Chondrocyte (in vitro differentiated cells): ENCODE measurements around the gene FLII. TPM values are rescaled to one million over a fixed set of nuclear protein-coding genes. Genes with fewer than 3 reads are reported as not detected.

Experiments used
- DNase-seq: peaks from one replicate; pipeline ENCODE4 v3.0.0; 2021; ENCODE audit warnings: mixed read lengths, low spot score
- H3K27ac Mint-ChIP-seq: one replicate; pipeline ENCODE4 v1.8.0; 2021; ENCODE audit warnings: mild to moderate bottlenecking, moderate library complexity, mixed read lengths; ENCODE audit not compliant: unreplicated experiment
- H3K27me3 Mint-ChIP-seq: 2 replicates; pipeline ENCODE4 v1.8.0; 2021; ENCODE audit warnings: low read depth, mixed read lengths
- H3K36me3 Mint-ChIP-seq: 2 replicates; pipeline ENCODE4 v1.8.0; 2021; ENCODE audit warnings: low read depth, mixed read lengths
- H3K4me1 Mint-ChIP-seq: 2 replicates; pipeline ENCODE4 v1.8.0; 2021; ENCODE audit warnings: low read depth, mild to moderate bottlenecking, mixed read lengths
- H3K4me3 Mint-ChIP-seq: one replicate; pipeline ENCODE4 v1.8.0; 2021; ENCODE audit warnings: mild to moderate bottlenecking, moderate library complexity, mixed read lengths; ENCODE audit not compliant: unreplicated experiment
- H3K9me3 Mint-ChIP-seq: 2 replicates; pipeline ENCODE4 v1.8.0; 2021; ENCODE audit warnings: low read depth, mixed read lengths
- total RNA-seq: library from RNA; stranded (reverse); gene quantifications from 3 replicates; pipeline ENCODE4 v1.2.1, GENCODE V29; 2021
- TF ChIP-seq, protein P1 (sequence below): fragments of 200-600 bp; sonication (generic); IDR thresholded peaks from 2 replicates; pipeline ENCODE4 v1.5.0; 2021; ENCODE audit warnings: antibody characterized with exemption, mild to moderate bottlenecking, moderate library complexity

FLII gene
- total RNA-seq, 1 donor from 2014 or later = 228 TPM

DNA sequence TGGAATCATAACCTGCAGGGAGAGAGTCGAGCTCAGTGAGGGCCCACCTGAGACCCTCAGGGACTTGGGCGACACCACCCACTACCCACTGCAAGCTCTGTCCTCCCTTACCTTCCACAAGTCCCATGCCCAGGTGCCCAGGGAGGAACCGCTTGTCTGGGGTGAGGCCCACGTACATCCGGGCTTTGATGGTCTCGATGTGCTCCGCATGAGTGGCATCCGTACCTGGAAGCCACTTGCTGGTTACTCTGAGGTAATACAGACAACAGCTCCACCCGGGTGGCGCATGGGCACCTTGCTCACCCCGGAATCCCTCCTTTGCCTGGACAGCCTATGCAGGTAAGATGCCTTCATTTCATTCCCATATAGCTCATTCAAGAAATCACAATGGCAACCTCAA, 26.8 kb upstream of the FLII start:
- Mint-ChIP-seq H3K4me1 (no peaks in the 10 kb centered on the region), H3K4me3 (no peak overlapping the region), H3K9me3 (no peaks in the 10 kb centered on the region), H3K36me3 (peaks cover 53% of the 10 kb centered on the region), H3K27me3 (no peaks in the 10 kb centered on the region), H3K27ac (no peak overlapping the region)
- no peak for DNase-seq
- TF ChIP-seq, protein P1, sequence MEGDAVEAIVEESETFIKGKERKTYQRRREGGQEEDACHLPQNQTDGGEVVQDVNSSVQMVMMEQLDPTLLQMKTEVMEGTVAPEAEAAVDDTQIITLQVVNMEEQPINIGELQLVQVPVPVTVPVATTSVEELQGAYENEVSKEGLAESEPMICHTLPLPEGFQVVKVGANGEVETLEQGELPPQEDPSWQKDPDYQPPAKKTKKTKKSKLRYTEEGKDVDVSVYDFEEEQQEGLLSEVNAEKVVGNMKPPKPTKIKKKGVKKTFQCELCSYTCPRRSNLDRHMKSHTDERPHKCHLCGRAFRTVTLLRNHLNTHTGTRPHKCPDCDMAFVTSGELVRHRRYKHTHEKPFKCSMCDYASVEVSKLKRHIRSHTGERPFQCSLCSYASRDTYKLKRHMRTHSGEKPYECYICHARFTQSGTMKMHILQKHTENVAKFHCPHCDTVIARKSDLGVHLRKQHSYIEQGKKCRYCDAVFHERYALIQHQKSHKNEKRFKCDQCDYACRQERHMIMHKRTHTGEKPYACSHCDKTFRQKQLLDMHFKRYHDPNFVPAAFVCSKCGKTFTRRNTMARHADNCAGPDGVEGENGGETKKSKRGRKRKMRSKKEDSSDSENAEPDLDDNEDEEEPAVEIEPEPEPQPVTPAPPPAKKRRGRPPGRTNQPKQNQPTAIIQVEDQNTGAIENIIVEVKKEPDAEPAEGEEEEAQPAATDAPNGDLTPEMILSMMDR = no peak

DNA sequence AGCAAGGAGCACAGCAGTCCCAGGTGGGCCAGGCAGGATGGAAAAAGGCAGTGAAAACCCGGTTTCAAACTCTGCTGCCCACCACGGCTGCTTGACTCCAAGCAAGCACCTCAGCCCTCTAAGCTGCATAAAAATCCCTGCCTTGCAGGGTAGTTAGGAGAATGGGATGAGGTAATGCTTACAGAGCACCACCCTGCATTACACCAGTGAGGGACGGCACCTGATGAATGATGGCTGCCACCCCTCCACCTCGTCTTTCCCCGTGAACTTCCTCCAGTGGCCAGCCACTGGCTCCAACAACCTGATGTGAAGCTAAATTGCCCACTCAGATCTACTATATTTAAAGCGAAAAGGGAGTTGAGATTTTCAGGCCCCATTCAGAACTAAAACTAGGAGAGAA, 23.2 kb upstream of the FLII start:
- TF ChIP-seq, protein P1 = no peak
- H3K9me3 Mint-ChIP-seq = no peaks in the 10 kb centered on the region
- no peaks in the 10 kb centered on the region for H3K27me3 Mint-ChIP-seq
- H3K27ac Mint-ChIP-seq = no peak overlapping the region
- peaks cover 40% of the 10 kb centered on the region for H3K36me3 Mint-ChIP-seq
- DNase-seq = no peak
- H3K4me1 Mint-ChIP-seq = no peaks in the 10 kb centered on the region
- no peak overlapping the region for H3K4me3 Mint-ChIP-seq

DNA sequence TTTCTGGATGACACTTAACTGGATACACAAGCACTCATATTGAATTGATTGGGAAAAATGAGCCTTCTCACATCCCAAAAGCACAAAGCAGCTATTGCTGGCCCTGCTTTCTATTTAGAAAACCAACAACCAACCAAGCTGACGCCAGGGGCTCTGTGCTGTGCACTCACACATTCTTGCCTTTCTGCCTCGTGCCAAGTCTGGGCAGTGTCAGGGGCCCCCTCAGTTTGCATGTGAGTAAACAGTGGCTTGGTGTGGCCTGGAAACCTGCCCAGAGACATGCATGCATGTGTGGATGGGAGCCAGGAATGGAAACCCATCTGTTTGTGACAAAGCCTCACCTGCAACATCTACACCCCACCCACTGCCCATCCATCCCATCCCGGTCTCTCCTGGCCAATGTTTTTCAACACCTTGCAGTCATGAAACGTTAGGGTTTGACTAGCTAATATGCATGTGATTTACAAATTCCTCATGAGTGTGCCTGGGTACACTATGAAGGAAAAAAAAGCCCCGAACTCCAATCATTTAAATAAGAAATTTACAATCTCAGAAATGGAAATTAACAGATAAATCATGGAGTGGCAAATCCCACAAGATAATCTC, 22.3 kb upstream of the FLII start:
- Mint-ChIP-seq H3K4me3 (no peak overlapping the region), H3K27ac (no peak overlapping the region), H3K9me3 (no peaks in the 10 kb centered on the region), H3K4me1 (no peaks in the 10 kb centered on the region), H3K27me3 (no peaks in the 10 kb centered on the region), H3K36me3 (peaks cover 38% of the 10 kb centered on the region)
- no peak for DNase-seq
- TF ChIP-seq, protein P1 = no peak

DNA sequence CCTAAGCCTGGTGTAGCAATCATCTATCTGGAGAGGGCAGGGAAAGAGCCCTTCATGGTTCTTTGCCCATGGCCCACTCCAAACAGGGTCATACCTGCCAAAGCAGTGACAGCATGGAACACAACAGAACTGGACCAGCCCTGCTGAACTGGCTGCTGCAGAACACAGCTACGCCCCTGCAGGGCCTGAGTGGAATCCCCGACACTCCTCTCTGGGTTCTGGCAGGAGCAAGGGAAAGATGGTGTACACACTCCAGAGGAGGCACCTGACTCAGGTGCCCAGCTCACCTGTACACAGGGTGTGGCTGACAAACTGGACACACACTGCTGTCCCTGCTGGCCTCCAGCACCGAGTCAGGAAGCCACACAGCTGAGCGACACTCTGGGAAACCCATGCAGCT, 21.7 kb upstream of the FLII start:
- Mint-ChIP-seq H3K27me3 (no peaks in the 10 kb centered on the region), H3K4me1 (no peaks in the 10 kb centered on the region), H3K9me3 (no peaks in the 10 kb centered on the region), H3K36me3 (peaks cover 34% of the 10 kb centered on the region), H3K4me3 (no peak overlapping the region), H3K27ac (no peak overlapping the region)
- no peak for DNase-seq
- TF ChIP-seq, protein P1 = no peak

DNA sequence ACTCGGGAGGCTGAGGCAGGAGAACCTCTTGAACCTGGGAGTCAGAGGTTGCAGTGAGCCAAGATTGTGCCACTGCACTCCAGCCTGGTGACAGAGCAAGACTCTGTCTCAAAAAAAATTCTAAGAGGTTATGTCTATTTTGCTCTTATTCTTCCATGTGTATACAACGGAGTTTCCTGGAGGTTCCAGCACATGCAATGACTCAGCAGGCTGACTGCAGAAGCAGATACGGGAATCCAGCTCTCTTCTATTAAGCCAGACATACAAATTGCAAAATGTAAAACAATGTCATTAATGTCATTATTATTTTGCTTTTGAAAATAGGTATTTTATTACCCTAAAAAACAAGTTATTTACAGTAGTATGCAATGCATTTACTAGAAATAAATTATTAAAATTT, 20.3 kb upstream of the FLII start:
- Mint-ChIP-seq H3K4me1 (no peaks in the 10 kb centered on the region), H3K36me3 (peaks cover 28% of the 10 kb centered on the region), H3K27ac (no peak overlapping the region), H3K27me3 (no peaks in the 10 kb centered on the region), H3K9me3 (no peaks in the 10 kb centered on the region), H3K4me3 (no peak overlapping the region)
- no peak for DNase-seq
- TF ChIP-seq, protein P1 = no peak
